H1 (cell line): ENCODE data around the gene TMEM45A. TPM values are rescaled to one million over a fixed set of nuclear protein-coding genes. Genes with fewer than 3 reads are reported as not detected.

ENCODE experiments used
- CHD1 ChIP-seq: IDR thresholded peaks from 2 replicates; pipeline ENCODE4 v1.6.1; 2012; ENCODE audit warnings: low read depth, low read length, improper control_type of control experiment
- CTBP2 ChIP-seq: IDR thresholded peaks from 2 replicates; pipeline ENCODE4 v1.7.0; 2011; ENCODE audit warnings: borderline replicate concordance, mild to moderate bottlenecking, moderate library complexity, mixed read lengths, low read length; ENCODE audit not compliant: insufficient read depth, insufficient read length
- EP300 ChIP-seq, 2 experiments: IDR thresholded peaks; 1 replicate in 1 of 2; 2 replicates in 1 of 2; pipeline ENCODE4 v1.6.1; 2011 to 2012; ENCODE audit warnings: low read depth in 2 of 2, low read length in 2 of 2, mild to moderate bottlenecking in 2 of 2, borderline replicate concordance in 1 of 2, inconsistent platforms in 1 of 2, moderate library complexity in 1 of 2
- RAD21 ChIP-seq, 2 experiments: IDR thresholded peaks in 1 of 2; conservative IDR thresholded peaks in 1 of 2; 2 replicates each; pipeline ENCODE4 v1.6.1; 2011; ENCODE audit warnings: low read depth in 2 of 2, low read length in 2 of 2, improper control_type of control experiment in 1 of 2, inconsistent platforms in 1 of 2, mild to moderate bottlenecking in 1 of 2, moderate library complexity in 1 of 2
- polyA plus RNA-seq, 7 experiments: library from polyadenylated mRNA; depleted of rRNA in 3 of 7; stranded (reverse) in 5 of 7; unstranded in 2 of 7; fragments of >200 nt in 5 of 7; fragments of 200-250 nt in 2 of 7; gene quantifications; 1 replicate in 5 of 7; 2 replicates in 1 of 7; 4 replicates in 1 of 7; pipeline versions ENCODE4 v1.2.1 to v1.2.3, GENCODE V29; 2011 to 2013; ENCODE audit warnings: missing spikeins in 2 of 7, mixed read lengths in 2 of 7
- total RNA-seq: library from RNA; stranded (reverse); fragmentation: NEBNext Ultra II Directional; extraction: Animal tissue kit (Norgen Biotek cat#: 25700); gene quantifications from 2 replicates; pipeline ENCODE4 v1.2.1, GENCODE V29; 2021
- TF ChIP-seq, protein P1 (sequence below): IDR thresholded peaks from 2 replicates; pipeline ENCODE4 v1.6.1; 2011; ENCODE audit warnings: low read depth, mild to moderate bottlenecking, low read length; ENCODE audit not compliant: insufficient read depth

The TMEM45A gene
- total and polyA plus RNA-seq, 2 of the 8 experiments (the other 6 are each of a cell fraction or from before 2014, with no cell fraction given) = 12.9 to 14.2 TPM

DNA sequence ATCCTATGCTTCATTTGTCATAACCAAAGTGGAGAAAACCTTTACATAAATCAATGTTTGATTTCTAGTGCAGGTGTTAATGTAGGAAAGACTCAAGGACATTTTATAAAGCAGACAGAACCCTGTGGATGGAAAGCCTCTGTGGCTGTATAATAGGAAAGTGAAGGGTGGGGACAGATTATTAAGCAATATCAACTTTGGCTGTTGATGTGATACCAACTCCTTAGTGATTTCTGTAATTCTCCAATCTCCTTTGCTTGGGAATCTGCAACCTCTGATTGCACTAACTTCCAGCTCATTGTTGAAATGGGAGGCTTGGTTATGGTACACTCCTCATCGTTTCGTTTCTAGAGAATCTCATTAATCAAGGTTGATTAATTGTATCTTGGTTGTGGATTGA lies 87.7 kb downstream of the TMEM45A start (continued):
- TF ChIP-seq, protein P1, sequence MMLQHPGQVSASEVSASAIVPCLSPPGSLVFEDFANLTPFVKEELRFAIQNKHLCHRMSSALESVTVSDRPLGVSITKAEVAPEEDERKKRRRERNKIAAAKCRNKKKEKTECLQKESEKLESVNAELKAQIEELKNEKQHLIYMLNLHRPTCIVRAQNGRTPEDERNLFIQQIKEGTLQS = no peak
- TF ChIP-seq CHD1 = no peak
- TF ChIP-seq EP300 (IDR thresholded peaks at IDR 0.05; ENCODE audit: borderline replicate concordance in 1 of 2, low read depth in 2 of 2, low read length in 2 of 2) = no peak
- no peak for TF ChIP-seq CTBP2
- no peak for TF ChIP-seq RAD21 (IDR thresholded peaks at IDR 0.05 in 1 of 2, conservative IDR thresholded peaks at IDR 0.05 in 1 of 2; ENCODE audit: low read depth in 2 of 2, low read length in 2 of 2)
- TF ChIP-seq, all 59 proteins: peak for 0
